Measurements from ENCODE around the gene NDUFV2.
"Not testable (repeated sequence)": the region's sequence is repeated elsewhere in the genome, so short reads cannot be mapped to it uniquely, and the experiment has no call there.

Gene NDUFV2

GRCh38 chr18:9079818-9080528 is 22.5 kb upstream of the NDUFV2 start:
- TF ChIP-seq, protein P1, sequence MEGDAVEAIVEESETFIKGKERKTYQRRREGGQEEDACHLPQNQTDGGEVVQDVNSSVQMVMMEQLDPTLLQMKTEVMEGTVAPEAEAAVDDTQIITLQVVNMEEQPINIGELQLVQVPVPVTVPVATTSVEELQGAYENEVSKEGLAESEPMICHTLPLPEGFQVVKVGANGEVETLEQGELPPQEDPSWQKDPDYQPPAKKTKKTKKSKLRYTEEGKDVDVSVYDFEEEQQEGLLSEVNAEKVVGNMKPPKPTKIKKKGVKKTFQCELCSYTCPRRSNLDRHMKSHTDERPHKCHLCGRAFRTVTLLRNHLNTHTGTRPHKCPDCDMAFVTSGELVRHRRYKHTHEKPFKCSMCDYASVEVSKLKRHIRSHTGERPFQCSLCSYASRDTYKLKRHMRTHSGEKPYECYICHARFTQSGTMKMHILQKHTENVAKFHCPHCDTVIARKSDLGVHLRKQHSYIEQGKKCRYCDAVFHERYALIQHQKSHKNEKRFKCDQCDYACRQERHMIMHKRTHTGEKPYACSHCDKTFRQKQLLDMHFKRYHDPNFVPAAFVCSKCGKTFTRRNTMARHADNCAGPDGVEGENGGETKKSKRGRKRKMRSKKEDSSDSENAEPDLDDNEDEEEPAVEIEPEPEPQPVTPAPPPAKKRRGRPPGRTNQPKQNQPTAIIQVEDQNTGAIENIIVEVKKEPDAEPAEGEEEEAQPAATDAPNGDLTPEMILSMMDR (IDR thresholded peaks at IDR 0.05; ENCODE audit: insufficient read depth, missing control alignments): no peak
- no peak for FAIRE-seq
- no peak for DNase-seq (ENCODE audit: insufficient read length, low spot score)

DNA sequence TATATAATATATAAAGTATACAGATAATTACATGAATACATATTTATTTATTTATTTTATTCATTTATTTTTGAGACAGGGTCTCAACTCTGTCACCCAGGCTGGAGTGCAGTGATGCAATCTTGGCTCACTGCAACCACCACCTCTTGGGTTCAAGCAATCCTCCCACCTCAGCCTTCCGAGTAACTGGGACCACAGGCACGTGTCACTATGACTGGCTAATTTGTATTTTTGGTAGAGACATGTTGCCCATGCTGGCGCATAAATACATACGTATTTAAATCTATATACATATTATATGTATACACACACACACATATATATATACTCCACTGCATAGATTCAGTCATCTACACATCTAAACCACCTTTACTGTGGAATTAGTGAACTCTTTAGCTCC is 20.6 kb upstream of the NDUFV2 start:
- no peak for FAIRE-seq
- no peak for DNase-seq (ENCODE audit: insufficient read length, low spot score)
- TF ChIP-seq, protein P1 (IDR thresholded peaks at IDR 0.05; ENCODE audit: insufficient read depth, missing control alignments): no peak

GRCh38 chr18:9082711-9083510 is 19.6 kb upstream of the NDUFV2 start:
- FAIRE-seq (no peak), DNase-seq (ENCODE audit: insufficient read length, low spot score) (no peak)
- TF ChIP-seq, protein P1 (IDR thresholded peaks at IDR 0.05; ENCODE audit: insufficient read depth, missing control alignments): no peak

DNA sequence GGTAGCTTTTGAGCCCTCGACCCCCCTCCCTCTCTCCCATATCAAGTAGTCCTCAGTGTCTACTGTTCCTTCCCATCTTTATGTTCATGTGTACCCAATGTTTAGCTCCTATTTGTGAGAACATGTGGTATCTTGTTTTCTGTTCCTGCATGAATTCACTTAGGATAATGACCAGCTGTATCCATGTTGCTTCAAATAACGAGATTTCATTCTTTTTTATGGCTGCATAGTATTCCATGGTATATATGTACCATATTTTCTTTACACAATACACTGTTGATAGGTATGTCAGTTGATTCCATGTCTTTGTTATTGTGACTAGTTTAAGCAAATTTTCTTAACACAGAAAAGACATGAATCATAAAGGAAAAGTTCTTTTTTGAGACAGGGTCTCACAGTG is 16.5 kb upstream of the NDUFV2 start:
- TF ChIP-seq, protein P1 (IDR thresholded peaks at IDR 0.05; ENCODE audit: insufficient read depth, missing control alignments): no peak
- FAIRE-seq: no peak
- no peak for DNase-seq (ENCODE audit: insufficient read length, low spot score)

DNA sequence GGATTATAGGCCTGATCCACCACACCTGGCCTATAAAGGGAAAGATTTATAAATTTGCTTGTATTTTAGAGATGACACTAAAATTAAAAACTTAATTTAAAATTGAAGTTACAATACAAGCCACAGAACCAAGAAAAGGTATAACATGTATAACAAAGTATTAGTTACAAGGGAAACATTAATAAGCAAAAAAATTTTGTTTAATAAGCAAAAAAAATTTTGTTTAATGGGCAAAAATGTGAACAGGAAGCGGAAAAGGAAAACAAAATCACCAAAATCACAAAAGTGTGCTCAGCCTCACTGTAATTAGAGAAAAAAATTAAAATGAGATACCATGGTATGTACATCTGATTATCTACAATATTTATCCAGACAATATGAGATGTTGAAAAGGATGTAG is 15.9 kb upstream of the NDUFV2 start:
- FAIRE-seq (peak; percentile 44), DNase-seq (ENCODE audit: insufficient read length, low spot score) (no peak)
- TF ChIP-seq, protein P1 (IDR thresholded peaks at IDR 0.05; ENCODE audit: insufficient read depth, missing control alignments): no peak

- TF ChIP-seq, protein P1 (IDR thresholded peaks at IDR 0.05; ENCODE audit: insufficient read depth, missing control alignments): no peak
Measured at GRCh38 chr18:9087144-9087543, 15.4 kb upstream of the NDUFV2 start.

DNA sequence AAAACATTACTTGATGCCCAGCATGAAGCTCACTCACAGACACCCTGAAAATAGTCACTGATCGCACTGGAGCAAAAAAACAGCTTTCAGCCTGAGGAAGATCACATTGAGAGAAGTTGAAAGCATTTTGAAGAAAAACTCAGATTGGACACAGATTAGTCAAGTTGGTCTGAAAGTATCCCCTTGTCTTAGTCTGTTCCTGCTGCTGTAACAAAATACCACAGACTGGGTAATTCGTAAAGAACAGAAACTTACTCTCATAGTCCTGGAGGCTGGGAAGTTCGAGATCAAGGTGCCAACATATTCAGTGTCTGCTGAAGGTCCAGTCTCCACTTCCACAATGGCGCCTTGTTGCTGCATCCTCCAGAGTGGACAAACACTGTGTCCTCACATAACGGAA is 14.2 kb upstream of the NDUFV2 start:
- TF ChIP-seq, protein P1 (IDR thresholded peaks at IDR 0.05; ENCODE audit: insufficient read depth, missing control alignments): no peak
- FAIRE-seq (no peak), DNase-seq (ENCODE audit: insufficient read length, low spot score) (no peak)

More at GRCh38 chr18:9087144-9087543, 15.4 kb upstream of the NDUFV2 start:
- FAIRE-seq (no peak), DNase-seq (ENCODE audit: insufficient read length, low spot score) (no peak)

DNA sequence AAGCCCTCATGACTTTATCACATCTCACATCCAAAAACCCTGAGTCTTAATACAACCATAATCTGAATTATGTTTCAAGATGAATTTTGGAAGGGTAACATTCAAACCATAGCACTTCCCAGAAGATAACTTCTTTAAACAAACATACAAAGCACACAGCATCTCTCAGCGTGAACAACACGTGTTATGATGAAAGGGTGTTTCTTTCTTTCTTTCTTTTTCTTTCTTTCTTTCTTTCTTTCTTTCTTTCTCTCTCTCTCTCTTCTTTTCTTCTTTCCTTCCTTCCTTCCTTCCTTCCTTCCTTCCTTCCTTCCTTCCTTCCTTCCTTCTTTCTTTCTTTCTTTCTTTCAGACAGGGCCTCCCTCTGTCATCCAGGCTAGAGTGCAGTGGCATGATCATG is 13.8 kb upstream of the NDUFV2 start:
- FAIRE-seq; DNase-seq (ENCODE audit: insufficient read length, low spot score): not testable (repeated sequence)

All from D721Med (cell line).